Measurements from ENCODE around the gene APBA2.

Gene APBA2

GRCh38 chr15:28992336-28992864 is 106.6 kb downstream of the APBA2 start:
- no peak for DNase-seq (ENCODE audit: extremely low read depth, low read depth)
- TF ChIP-seq CTCF (IDR thresholded peaks at IDR 0.05; ENCODE audit: low read depth, low read length) = no peak

- TF ChIP-seq CTCF (IDR thresholded peaks at IDR 0.05; ENCODE audit: low read depth, low read length) = no peak
Observed at GRCh38 chr15:28993051-28993719, 107.4 kb downstream of the APBA2 start.

GRCh38 chr15:28993720-28994053 is 107.9 kb downstream of the APBA2 start:
- TF ChIP-seq CTCF (IDR thresholded peaks at IDR 0.05; ENCODE audit: low read depth, low read length) = no peak
- DNase-seq (ENCODE audit: extremely low read depth, low read depth) = no peak

More at GRCh38 chr15:28993051-28993719, 107.4 kb downstream of the APBA2 start:
- DNase-seq (ENCODE audit: extremely low read depth, low read depth) = no peak

- TF ChIP-seq CTCF (IDR thresholded peaks at IDR 0.05; ENCODE audit: low read depth, low read length) = no peak
- no peak for DNase-seq (ENCODE audit: extremely low read depth, low read depth)
Observed at GRCh38 chr15:28994142-28994830, 108.5 kb downstream of the APBA2 start.

GRCh38 chr15:28994831-28995596 is 109.2 kb downstream of the APBA2 start:
- TF ChIP-seq CTCF (IDR thresholded peaks at IDR 0.05; ENCODE audit: low read depth, low read length) = no peak
- DNase-seq (ENCODE audit: extremely low read depth, low read depth) = no peak

- no peak for TF ChIP-seq CTCF (IDR thresholded peaks at IDR 0.05; ENCODE audit: low read depth, low read length)
- no peak for DNase-seq (ENCODE audit: extremely low read depth, low read depth)
Observed at GRCh38 chr15:28995705-28996104, 109.9 kb downstream of the APBA2 start.

GRCh38 chr15:28996289-28996688 is 110.5 kb downstream of the APBA2 start:
- no peak for DNase-seq (ENCODE audit: extremely low read depth, low read depth)
- no peak for TF ChIP-seq CTCF (IDR thresholded peaks at IDR 0.05; ENCODE audit: low read depth, low read length)

Data from AG09319 (cell line).